GM11168 (cell line): ENCODE data around the gene USH1C.

Source experiments
- in situ Hi-C: fragments of 300-500 bp; cut with MboI; formaldehyde crosslinking; loops from one replicate; pipeline ENCODE4 v1.12.0; 2022; ENCODE audit warnings: low sequenced_read_pairs; ENCODE audit not compliant: unreplicated experiment

USH1C gene

DNA sequence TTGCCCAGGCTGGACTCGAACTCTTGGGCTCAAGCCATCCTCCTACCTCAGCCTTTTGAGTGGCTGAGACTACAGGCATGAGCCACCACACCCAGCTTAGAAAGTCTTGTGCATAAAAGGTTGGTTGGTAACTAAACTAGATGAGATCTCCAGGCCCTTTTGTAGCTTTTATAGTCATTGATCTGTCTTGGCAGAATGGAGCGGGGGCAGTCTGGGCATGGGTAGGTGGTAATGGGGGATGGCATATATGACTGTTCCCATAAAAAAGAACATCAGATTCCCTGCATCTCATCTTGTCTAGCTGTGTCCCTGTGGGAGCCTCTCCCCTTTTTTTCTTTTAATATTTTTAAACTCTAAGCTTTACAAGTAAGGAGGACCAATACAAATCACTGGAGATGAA lies 97.7 kb downstream of the USH1C start:
- in situ Hi-C loops: no loop called here

DNA sequence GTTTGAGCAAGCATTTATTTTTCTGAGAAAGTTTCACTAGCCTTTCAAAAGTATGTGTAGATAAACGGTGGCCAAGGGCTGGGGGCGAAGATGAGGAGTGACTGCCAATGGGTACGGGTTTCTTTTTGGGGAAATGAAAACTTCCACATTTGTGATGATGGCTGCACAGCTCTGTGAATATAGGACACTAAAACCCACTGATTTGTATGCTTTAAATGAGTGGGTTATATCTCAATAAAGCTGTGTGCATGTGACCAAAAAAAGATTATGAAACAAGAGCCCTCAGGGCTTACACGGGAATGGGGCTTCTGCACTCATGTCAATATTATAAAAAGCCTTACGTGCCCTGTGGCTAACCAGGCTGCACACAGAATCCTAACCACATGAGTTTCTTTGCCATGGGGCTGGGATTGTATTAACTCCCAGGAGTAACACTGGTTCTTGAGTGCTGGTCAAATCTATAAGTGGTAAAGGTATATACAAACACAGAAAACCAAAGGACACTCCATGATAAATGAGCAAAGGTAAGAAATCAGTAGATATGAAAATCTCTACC lies 98.9 kb downstream of the USH1C start:
- in situ Hi-C loops: no loop called here

- in situ Hi-C loops: no loop called here
These were observed 100.1 kb downstream of the USH1C start for GRCh38 chr11:17443926-17444690.
